PC-3 (cell line): Measurements from ENCODE around the gene PRLR. TPM values are rescaled to one million over a fixed set of nuclear protein-coding genes. Genes with fewer than 3 reads are reported as not detected.

Source experiments
- ATAC-seq: fragments of 200-7000 bp; cut with Tn5 transposase; 2 replicates; pipeline ENCODE4 v1.9.1; 2020; ENCODE audit warnings: mild to moderate bottlenecking, moderate library complexity
- BruUV-seq: library from RNA; stranded (reverse); fragments of 400-500 nt; replicated peaks from 2 replicates; lab custom pipeline; 2021; lab: Mats Ljungman, UMichigan
- CTCF ChIA-PET: fragments of 300-600 bp; sonication (Branson Sonifier 250); formaldehyde crosslinking; loops from one replicate; lab custom pipeline; 2022; ENCODE audit warnings: antibody characterized with exemption; lab: Charles Lee
- POLR2A ChIA-PET: fragments of 300-600 bp; sonication (Branson Sonifier 250); formaldehyde crosslinking; loops from one replicate; lab custom pipeline; 2022; ENCODE audit warnings: antibody characterized with exemption; ENCODE audit not compliant: unreplicated experiment; lab: Charles Lee
- DNase-seq: peaks from one replicate; pipeline ENCODE4 v3.0.0-alpha.2; 2015
- H2AFZ ChIP-seq: fragments of 300-600 bp; sonication (generic); 2 replicates; pipeline ENCODE4 v1.6.0; 2016; ENCODE audit warnings: antibody characterized with exemption, low read length
- H3F3A ChIP-seq: fragments of 300-600 bp; sonication (generic); one replicate; pipeline ENCODE4 v1.6.0; 2017; ENCODE audit warnings: antibody characterized with exemption, low read length, control low read depth, mild to moderate bottlenecking; ENCODE audit not compliant: unreplicated experiment
- H3K27ac ChIP-seq: fragments of 300-600 bp; sonication (generic); 2 replicates; pipeline ENCODE4 v1.5.1; 2016; ENCODE audit warnings: mild to moderate bottlenecking, low read length
- H3K27me3 ChIP-seq: fragments of 300-600 bp; sonication (generic); 2 replicates; pipeline ENCODE4 v1.6.1; 2016; ENCODE audit warnings: low read length, mixed read lengths
- H3K36me3 ChIP-seq: fragments of 300-600 bp; sonication (generic); 2 replicates; pipeline ENCODE4 v1.6.1; 2016; ENCODE audit warnings: low read depth, mixed run types, low read length, mixed read lengths
- H3K4me1 ChIP-seq: fragments of 300-600 bp; sonication (generic); 2 replicates; pipeline ENCODE4 v1.5.1; 2016; ENCODE audit warnings: low read length; ENCODE audit not compliant: insufficient read depth
- H3K4me2 ChIP-seq: fragments of 300-600 bp; sonication (generic); 2 replicates; pipeline ENCODE4 v1.6.0; 2016; ENCODE audit warnings: low read length
- H3K4me3 ChIP-seq: fragments of 300-600 bp; sonication (generic); 2 replicates; pipeline ENCODE4 v1.5.1; 2016; ENCODE audit warnings: mild to moderate bottlenecking, low read length, mixed read lengths
- H3K79me2 ChIP-seq: fragments of 300-600 bp; sonication (generic); 2 replicates; pipeline ENCODE4 v1.6.1; 2017; ENCODE audit warnings: low read length, mixed read lengths
- H3K9ac ChIP-seq: fragments of 300-600 bp; sonication (generic); 2 replicates; pipeline ENCODE4 v1.6.0; 2016; ENCODE audit warnings: mild to moderate bottlenecking, low read length
- H3K9me2 ChIP-seq: fragments of 300-600 bp; sonication (generic); replicated peaks from 2 replicates; pipeline ENCODE4 v1.6.1; 2016; ENCODE audit warnings: mixed run types, low read length, mixed read lengths
- H3K9me3 ChIP-seq: fragments of 300-600 bp; sonication (generic); 2 replicates; pipeline ENCODE4 v1.6.1; 2016; ENCODE audit warnings: low read length, mixed read lengths
- H4K20me1 ChIP-seq: fragments of 300-600 bp; sonication (generic); 2 replicates; pipeline ENCODE4 v1.6.1; 2016; ENCODE audit warnings: low read length, mixed read lengths
- CTCF ChIP-seq: fragments of 300-600 bp; sonication (generic); conservative IDR thresholded peaks from 2 replicates; pipeline ENCODE4 v1.5.1; 2017; ENCODE audit warnings: antibody characterized with exemption, low read depth, mild to moderate bottlenecking, low read length
- EZH2 ChIP-seq: fragments of 300-600 bp; sonication (generic); IDR thresholded peaks from one replicate; pipeline ENCODE4 v1.6.1; 2017; ENCODE audit warnings: antibody characterized with exemption, mild to moderate bottlenecking, low read length; ENCODE audit not compliant: unreplicated experiment
- EZH2phosphoT487 ChIP-seq: fragments of 300-600 bp; sonication (generic); IDR thresholded peaks from 2 replicates; pipeline ENCODE4 v1.6.1; 2018; ENCODE audit warnings: mild to moderate bottlenecking, antibody characterized with exemption, low read length, borderline replicate concordance
- intact Hi-C: fragments of 100-400 bp; cut with micrococcal nuclease; formaldehyde crosslinking; loops from 2 replicates; pipeline ENCODE4 v1.9.0; 2023
- total RNA-seq: library from RNA; depleted of rRNA; stranded (reverse); fragments of >200 nt; gene quantifications from 2 replicates; pipeline ENCODE4 v1.2.3, GENCODE V29; 2014

Gene PRLR
- total RNA-seq, 1 experiment from 2014 or later: 0.29 TPM

- no peaks in the 10 kb centered on the region for H4K20me1 ChIP-seq
- no TSS peak for BruUV-seq
- no peaks in the 10 kb centered on the region for H3F3A ChIP-seq
- TF ChIP-seq CTCF: no peak
- no peak for TF ChIP-seq EZH2phosphoT487
- no peak for TF ChIP-seq EZH2
- H3K4me2 ChIP-seq: no peak overlapping the region
- no peak for DNase-seq
- H3K27me3 ChIP-seq: peaks cover 46% of the 10 kb centered on the region
- H3K9ac ChIP-seq: no peak overlapping the region
- no peak overlapping the region for H2AFZ ChIP-seq
- intact Hi-C loops: no loop called here
- CTCF ChIA-PET: no interaction called here
- POLR2A ChIA-PET: interaction anchor here (0.6 kb wide), 1 partner anchor 940 kb away, joined by 8 read pairs; no protein-coding TSS in a partner anchor
- H3K4me1 ChIP-seq: peaks cover 14% of the 10 kb centered on the region
- no peaks in the 10 kb centered on the region for H3K79me2 ChIP-seq
- no peak for ATAC-seq
- no peaks in the 10 kb centered on the region for H3K36me3 ChIP-seq
- no peak overlapping the region for H3K27ac ChIP-seq
- no peaks in the 10 kb centered on the region for H3K9me3 ChIP-seq
- H3K9me2 ChIP-seq: no peaks in the 10 kb centered on the region
- no peak overlapping the region for H3K4me3 ChIP-seq
Observed at GRCh38 chr5:35044649-35045048, 185.6 kb downstream of the PRLR start.

GRCh38 chr5:35042781-35043180 lies 187.5 kb downstream of the PRLR start:
- Histone ChIP-seq H4K20me1 (no peaks in the 10 kb centered on the region), H3K36me3 (no peaks in the 10 kb centered on the region), H3F3A (no peaks in the 10 kb centered on the region), H3K27me3 (peaks cover 52% of the 10 kb centered on the region), H3K79me2 (no peaks in the 10 kb centered on the region), H3K9me3 (no peaks in the 10 kb centered on the region), H3K27ac (no peak overlapping the region), H3K9ac (no peak overlapping the region), H3K4me3 (no peak overlapping the region), H3K4me2 (no peak overlapping the region), H3K4me1 (peaks cover 14% of the 10 kb centered on the region), H3K9me2 (no peaks in the 10 kb centered on the region), H2AFZ (no peak overlapping the region)
- DNase-seq (no peak), ATAC-seq (no peak)
- ChIA-PET CTCF (no interaction called here), POLR2A (no interaction called here)
- TF ChIP-seq CTCF (no peak), EZH2phosphoT487 (no peak), EZH2 (no peak)
- intact Hi-C loops: no loop called here
- BruUV-seq: no TSS peak

GRCh38 chr5:35041261-35041660 lies 189.0 kb downstream of the PRLR start:
- Histone ChIP-seq H3K27ac (no peak overlapping the region), H3K9ac (no peak overlapping the region), H3K9me3 (no peaks in the 10 kb centered on the region), H3K9me2 (no peaks in the 10 kb centered on the region), H3K4me3 (no peak overlapping the region), H3K79me2 (no peaks in the 10 kb centered on the region), H3K27me3 (peaks cover 66% of the 10 kb centered on the region), H4K20me1 (no peaks in the 10 kb centered on the region), H2AFZ (no peak overlapping the region), H3K36me3 (no peaks in the 10 kb centered on the region), H3K4me2 (no peak overlapping the region), H3K4me1 (peaks cover 4% of the 10 kb centered on the region), H3F3A (no peaks in the 10 kb centered on the region)
- ChIA-PET POLR2A (no interaction called here), CTCF (no interaction called here)
- no TSS peak for BruUV-seq
- intact Hi-C loops: no loop called here
- TF ChIP-seq EZH2 (no peak), EZH2phosphoT487 (no peak), CTCF (no peak)
- DNase-seq: no peak
- ATAC-seq: no peak
